Erythroblast (primary cell): Measurements from ENCODE around the gene PGPEP1.

Source experiments
- GATA1 ChIP-seq: IDR thresholded peaks from 2 replicates; pipeline ENCODE4 v1.6.1; 2011; ENCODE audit warnings: low read depth, mild to moderate bottlenecking, control low read depth, low read length, moderate library complexity
- POLR2A ChIP-seq: IDR thresholded peaks from 2 replicates; pipeline ENCODE4 v1.6.1; 2011; ENCODE audit warnings: mild to moderate bottlenecking, low read length

DNA sequence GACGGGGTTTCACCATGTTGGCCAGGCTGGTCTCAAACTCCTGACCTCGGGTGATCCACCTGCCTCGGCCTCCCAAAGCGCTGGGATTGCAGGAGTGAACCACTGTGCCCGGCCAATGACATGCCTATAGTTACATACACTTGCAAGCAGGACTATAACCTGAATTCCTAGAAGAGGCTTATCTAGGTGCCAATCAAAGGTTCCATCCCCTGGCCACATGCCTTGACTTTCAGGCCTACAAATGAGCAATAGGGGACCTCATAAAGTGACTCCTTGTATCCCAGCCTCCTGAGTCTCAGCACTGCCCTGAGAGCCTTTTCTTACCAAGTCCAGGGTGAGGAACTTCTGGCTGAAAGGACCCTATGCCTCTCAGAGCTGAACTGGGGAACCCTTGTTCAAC lies 13.6 kb upstream of the PGPEP1 start:
- TF ChIP-seq POLR2A: no peak
- no peak for TF ChIP-seq GATA1
